Dendritic cell treated with granulocyte-macrophage colony-stimulating factor and Interleukin-4, amounts not matched to agents 40 ng/mL and 50 ng/mL, for 4 days (primary cell): ENCODE data around the gene AFF1.

Experiments used
- H3K27ac Mint-ChIP-seq: one replicate; pipeline ENCODE4 v1.8.0; 2022; ENCODE audit warnings: mild to moderate bottlenecking, mixed read lengths
- H3K27me3 Mint-ChIP-seq: one replicate; pipeline ENCODE4 v1.8.0; 2022; ENCODE audit warnings: mild to moderate bottlenecking, mixed read lengths
- H3K36me3 Mint-ChIP-seq: one replicate; pipeline ENCODE4 v1.8.0; 2022; ENCODE audit warnings: low read depth, mixed read lengths
- H3K4me1 Mint-ChIP-seq: one replicate; pipeline ENCODE4 v1.8.0; 2022; ENCODE audit warnings: low read depth, mixed read lengths
- H3K4me3 Mint-ChIP-seq: one replicate; pipeline ENCODE4 v1.8.0; 2022; ENCODE audit warnings: mild to moderate bottlenecking, moderate library complexity, mixed read lengths
- H3K9me3 Mint-ChIP-seq: one replicate; pipeline ENCODE4 v1.8.0; 2022; ENCODE audit warnings: mixed read lengths
- intact Hi-C: fragments of 100-400 bp; cut with micrococcal nuclease; formaldehyde crosslinking; loops from one replicate; pipeline ENCODE4 v1.15.0; 2022

Gene AFF1

GRCh38 chr4:87153078-87153870 lies 218.5 kb downstream of the AFF1 start:
- intact Hi-C loops, result loop anchor here (5.0 kb wide), 1 partner anchor 309 kb away; no protein-coding TSS in a partner anchor
- Mint-ChIP-seq H3K4me1 (no peaks in the 10 kb centered on the region), H3K9me3 (no peaks in the 10 kb centered on the region), H3K4me3 (no peak overlapping the region), H3K36me3 (no peaks in the 10 kb centered on the region), H3K27ac (no peak overlapping the region), H3K27me3 (no peaks in the 10 kb centered on the region)

- Mint-ChIP-seq H3K36me3 (peaks cover 62% of the 10 kb centered on the region), H3K4me1 (no peaks in the 10 kb centered on the region), H3K9me3 (no peaks in the 10 kb centered on the region), H3K4me3 (no peak overlapping the region), H3K27me3 (no peaks in the 10 kb centered on the region), H3K27ac (no peak overlapping the region)
- intact Hi-C loops, result no loop called here
Measured at GRCh38 chr4:87165892-87166291, 231.1 kb downstream of the AFF1 start.

GRCh38 chr4:87166296-87166854 lies 231.6 kb downstream of the AFF1 start:
- intact Hi-C loops, result no loop called here
- H3K9me3 Mint-ChIP-seq, result no peaks in the 10 kb centered on the region
- H3K4me3 Mint-ChIP-seq, result no peak overlapping the region
- H3K36me3 Mint-ChIP-seq, result peaks cover 57% of the 10 kb centered on the region
- H3K27ac Mint-ChIP-seq, result no peak overlapping the region
- no peaks in the 10 kb centered on the region for H3K4me1 Mint-ChIP-seq
- no peaks in the 10 kb centered on the region for H3K27me3 Mint-ChIP-seq

DNA sequence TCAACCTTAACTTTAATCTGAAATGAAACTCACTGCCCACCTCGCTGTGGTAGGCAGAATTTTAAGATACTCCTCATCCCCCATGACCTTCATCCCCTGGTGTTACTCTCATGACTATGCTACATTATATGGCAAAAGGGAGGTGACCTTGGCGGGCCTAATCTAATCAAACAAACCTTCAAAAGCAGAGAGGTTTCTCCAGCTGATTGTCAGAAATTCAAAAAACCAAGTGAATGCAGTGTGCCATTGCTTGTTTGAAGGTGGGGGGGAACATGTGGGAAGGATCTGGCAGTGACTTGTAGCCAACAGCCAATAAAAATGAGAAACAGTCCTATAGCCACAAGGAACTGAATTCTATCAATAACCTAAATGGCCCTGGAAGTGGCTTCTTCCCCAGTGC lies 237.1 kb downstream of the AFF1 start:
- Mint-ChIP-seq H3K27me3 (no peaks in the 10 kb centered on the region), H3K27ac (no peak overlapping the region), H3K9me3 (no peaks in the 10 kb centered on the region), H3K36me3 (peaks cover 47% of the 10 kb centered on the region), H3K4me3 (no peak overlapping the region), H3K4me1 (no peaks in the 10 kb centered on the region)
- intact Hi-C loops, result loop anchor here (5.0 kb wide), 1 partner anchor 55 kb away; no protein-coding TSS in a partner anchor

GRCh38 chr4:87174672-87175071 lies 239.9 kb downstream of the AFF1 start:
- Mint-ChIP-seq H3K4me3 (no peak overlapping the region), H3K27me3 (no peaks in the 10 kb centered on the region), H3K36me3 (peaks cover 52% of the 10 kb centered on the region), H3K9me3 (no peaks in the 10 kb centered on the region), H3K27ac (no peak overlapping the region), H3K4me1 (no peaks in the 10 kb centered on the region)
- intact Hi-C loops, result loop anchor here (5.0 kb wide), 1 partner anchor 53 kb away; no protein-coding TSS in a partner anchor

GRCh38 chr4:87179751-87180150 lies 244.9 kb downstream of the AFF1 start:
- Mint-ChIP-seq H3K36me3 (peaks cover 29% of the 10 kb centered on the region), H3K27ac (no peak overlapping the region), H3K4me3 (no peak overlapping the region), H3K4me1 (no peaks in the 10 kb centered on the region), H3K9me3 (no peaks in the 10 kb centered on the region), H3K27me3 (no peaks in the 10 kb centered on the region)
- intact Hi-C loops, result no loop called here

GRCh38 chr4:87180767-87181166 lies 246.0 kb downstream of the AFF1 start:
- no peaks in the 10 kb centered on the region for H3K9me3 Mint-ChIP-seq
- no peaks in the 10 kb centered on the region for H3K4me1 Mint-ChIP-seq
- peaks cover 24% of the 10 kb centered on the region for H3K36me3 Mint-ChIP-seq
- H3K27ac Mint-ChIP-seq, result no peak overlapping the region
- intact Hi-C loops, result no loop called here
- H3K4me3 Mint-ChIP-seq, result no peak overlapping the region
- H3K27me3 Mint-ChIP-seq, result no peaks in the 10 kb centered on the region

DNA sequence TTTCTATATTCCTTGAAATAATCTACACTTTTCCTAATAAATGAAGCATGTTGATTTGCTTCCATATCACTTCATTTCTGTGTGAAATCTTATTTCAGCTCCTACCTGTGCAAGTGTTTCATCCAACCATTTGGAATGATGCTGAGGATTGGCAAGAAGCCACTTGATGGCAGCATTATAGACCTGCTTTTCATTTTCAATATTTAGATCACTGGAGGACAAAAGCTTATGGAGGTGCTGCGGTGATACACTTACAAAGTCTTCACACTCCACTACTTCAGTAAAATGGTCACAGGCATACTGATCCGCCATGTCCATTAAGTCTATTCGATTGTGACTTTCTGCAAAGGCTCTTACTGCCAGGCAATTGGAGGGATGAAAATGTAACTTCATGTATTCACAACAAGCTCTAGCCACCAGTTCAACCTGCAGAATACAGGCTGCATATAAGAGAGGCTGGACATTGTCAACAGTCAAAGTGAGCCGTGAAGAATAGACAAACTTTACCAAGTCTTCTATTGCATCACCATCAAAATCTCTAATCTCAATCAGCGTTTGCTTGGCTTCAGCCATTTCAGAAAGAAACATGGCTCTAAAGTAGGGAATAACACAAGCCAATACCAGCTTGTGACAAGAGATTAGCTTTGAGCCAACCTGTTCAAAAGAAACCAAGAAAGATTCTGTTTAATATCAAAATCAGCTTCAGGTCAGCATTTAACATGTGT lies 250.5 kb downstream of the AFF1 start:
- H3K9me3 Mint-ChIP-seq, result no peaks in the 10 kb centered on the region

GRCh38 chr4:87188048-87188447 lies 253.2 kb downstream of the AFF1 start:
- no peak overlapping the region for H3K4me3 Mint-ChIP-seq
- intact Hi-C loops, result no loop called here
- H3K27me3 Mint-ChIP-seq, result no peaks in the 10 kb centered on the region
- no peaks in the 10 kb centered on the region for H3K36me3 Mint-ChIP-seq
- peaks cover 4% of the 10 kb centered on the region for H3K4me1 Mint-ChIP-seq
- no peaks in the 10 kb centered on the region for H3K9me3 Mint-ChIP-seq
- H3K27ac Mint-ChIP-seq, result no peak overlapping the region

More for the DNA sequence above, 250.5 kb downstream of the AFF1 start:
- no peaks in the 10 kb centered on the region for H3K27me3 Mint-ChIP-seq
- peaks cover 4% of the 10 kb centered on the region for H3K4me1 Mint-ChIP-seq
- intact Hi-C loops, result no loop called here
- no peak overlapping the region for H3K4me3 Mint-ChIP-seq
- no peaks in the 10 kb centered on the region for H3K36me3 Mint-ChIP-seq
- no peak overlapping the region for H3K27ac Mint-ChIP-seq

GRCh38 chr4:87188932-87189331 lies 254.1 kb downstream of the AFF1 start:
- Mint-ChIP-seq H3K9me3 (no peaks in the 10 kb centered on the region), H3K27me3 (no peaks in the 10 kb centered on the region), H3K36me3 (no peaks in the 10 kb centered on the region), H3K4me3 (no peak overlapping the region), H3K4me1 (peaks cover 4% of the 10 kb centered on the region), H3K27ac (no peak overlapping the region)
- intact Hi-C loops, result no loop called here
